AG04450 (cell line): Measurements from ENCODE around the gene HECA. TPM values are rescaled to one million over a fixed set of nuclear protein-coding genes. Genes with fewer than 3 reads are reported as not detected.
"Not testable (repeated sequence)": the region's sequence is repeated elsewhere in the genome, so short reads cannot be mapped to it uniquely, and the experiment has no call there.

ENCODE experiments used
- CTCF ChIA-PET: fragments of 300-600, 350-600 bp; formaldehyde crosslinking; extraction: SDS; loops from one replicate; lab custom pipeline; 2022; ENCODE audit warnings: antibody characterized with exemption, inconsistent platforms; lab: Charles Lee
- POLR2A ChIA-PET: fragments of 350-600 bp; formaldehyde crosslinking; extraction: SDS; loops from one replicate; lab custom pipeline; 2021; ENCODE audit warnings: antibody characterized with exemption, inconsistent platforms; lab: Yijun Ruan, JAX
- DNase-seq: peaks from one replicate; pipeline ENCODE4 v3.0.0-alpha.2; 2011; ENCODE audit warnings: low read depth, low spot score
- H3K27ac ChIP-seq: one replicate; pipeline ENCODE4 v1.5.1; 2012; ENCODE audit warnings: low read depth, low read length, control low read depth
- H3K27me3 ChIP-seq: one replicate; pipeline ENCODE4 v1.6.0; 2012; ENCODE audit warnings: low read length; ENCODE audit not compliant: control insufficient read depth, insufficient read depth
- H3K4me3 ChIP-seq: 2 replicates; pipeline ENCODE4 v1.5.1; 2011; ENCODE audit warnings: mild to moderate bottlenecking, low read depth, low read length, control low read depth
- H3K9me3 ChIP-seq: 2 replicates; pipeline ENCODE4 v1.5.1; 2012; ENCODE audit warnings: low read length; ENCODE audit not compliant: control insufficient read depth, insufficient read depth
- CTCF ChIP-seq: IDR thresholded peaks from 2 replicates; pipeline ENCODE4 v1.5.1; 2011; ENCODE audit warnings: low read depth, low read length, control low read depth, inconsistent platforms
- polyA plus RNA-seq: library from polyadenylated mRNA; depleted of rRNA; stranded (reverse); fragments of >200 nt; gene quantifications from 2 replicates; pipeline ENCODE4 v1.2.3, GENCODE V29; 2011

The HECA gene
- polyA plus RNA-seq, 1 experiment = 10.6 TPM

- Histone ChIP-seq H3K27me3 (no peaks in the 10 kb centered on the region), H3K4me3 (no peak overlapping the region), H3K27ac (no peak overlapping the region), H3K9me3 (no peaks in the 10 kb centered on the region; the same call in 1 of the 2 replicates)
- ChIA-PET POLR2A (interaction anchor here (0.6 to 0.9 kb wide), 3 partner anchors 31 to 1302 kb away, joined by 3 to 5 read pairs (median 3); no protein-coding TSS in a partner anchor), CTCF (interaction anchor here (0.6 kb wide), 1 partner anchor 182 kb away, joined by 3 read pairs; no protein-coding TSS in a partner anchor)
- no peak for TF ChIP-seq CTCF
- no peak for DNase-seq
These were observed 850 bp upstream of the HECA start for GRCh38 chr6:139134064-139134395.

- H3K27me3 ChIP-seq = no peaks in the 10 kb centered on the region
- H3K4me3 ChIP-seq = peak overlapping the region; percentile 81
- no peak for DNase-seq
- no peak overlapping the region for H3K27ac ChIP-seq
- CTCF ChIA-PET = no interaction called here
- no peaks in the 10 kb centered on the region; the same call in 1 of the 2 replicates for H3K9me3 ChIP-seq
- POLR2A ChIA-PET = no interaction called here
- no peak for TF ChIP-seq CTCF
These were observed 982 bp downstream of the HECA start for GRCh38 chr6:139135578-139136545.

- no peak overlapping the region for H3K4me3 ChIP-seq
- H3K9me3 ChIP-seq = no peaks in the 10 kb centered on the region; the same call in 1 of the 2 replicates
- TF ChIP-seq CTCF = no peak
- H3K27ac ChIP-seq = no peak overlapping the region
- POLR2A ChIA-PET = no interaction called here
- H3K27me3 ChIP-seq = no peaks in the 10 kb centered on the region
- CTCF ChIA-PET = interaction anchor here (0.7 to 1.2 kb wide), 3 partner anchors 12 to 227 kb away, joined by 3 to 4 read pairs (median 3); no protein-coding TSS in a partner anchor
- DNase-seq = no peak
These were observed 2.8 kb downstream of the HECA start for GRCh38 chr6:139137706-139138105.

GRCh38 chr6:139140854-139141253 is 6.0 kb downstream of the HECA start:
- DNase-seq, H3K4me3 ChIP-seq, H3K9me3 ChIP-seq, POLR2A ChIA-PET, H3K27me3 ChIP-seq, H3K27ac ChIP-seq: not testable (repeated sequence)
- CTCF ChIA-PET = interaction anchor here (0.7 kb wide), 1 partner anchor 149 kb away, joined by 7 read pairs; no protein-coding TSS in a partner anchor

- POLR2A ChIA-PET = no interaction called here
- no peak for TF ChIP-seq CTCF
- H3K9me3 ChIP-seq = no peaks in the 10 kb centered on the region
- no peak overlapping the region for H3K27ac ChIP-seq
- H3K27me3 ChIP-seq = no peaks in the 10 kb centered on the region
- H3K4me3 ChIP-seq = no peak overlapping the region
- no peak for DNase-seq
- CTCF ChIA-PET = interaction anchor here (1.2 kb wide), 1 partner anchor 223 kb away, joined by 4 read pairs; no protein-coding TSS in a partner anchor
These were observed 7.4 kb downstream of the HECA start for GRCh38 chr6:139142262-139142661.
